Endothelial cell of umbilical vein (primary cell): ENCODE measurements around the gene RPL22. TPM values are rescaled to one million over a fixed set of nuclear protein-coding genes. Genes with fewer than 3 reads are reported as not detected.

Experiments
- BruUV-seq: library from RNA; stranded (reverse); fragments of 400-500 nt; replicated peaks from 2 replicates; lab custom pipeline; 2021; lab: Mats Ljungman, UMichigan
- CTCF ChIA-PET: fragments of 300-600, 350-600 bp; sonication (Branson Sonifier 250); formaldehyde crosslinking; loops from one replicate; lab custom pipeline; 2021; ENCODE audit warnings: antibody characterized with exemption, inconsistent platforms; lab: Charles Lee
- POLR2A ChIA-PET: fragments of 300-600, 350-600 bp; sonication (Branson Sonifier 250); formaldehyde crosslinking; loops from one replicate; lab custom pipeline; 2021; ENCODE audit warnings: antibody characterized with exemption, inconsistent platforms; lab: Charles Lee
- DNase-seq: peaks from one replicate; pipeline ENCODE4 v3.0.0-alpha.2; 2011; ENCODE audit warnings: low read depth, low spot score
- FAIRE-seq: peaks from 2 replicates; lab custom pipeline; 2011; peaks lifted over from hg19 to GRCh38; lab: Jason Lieb, UNC
- H2AFZ ChIP-seq: 2 replicates; pipeline ENCODE4 v1.6.0; 2012; ENCODE audit warnings: low read depth, low read length, control low read depth, inconsistent platforms
- H3K27ac ChIP-seq: 2 replicates; pipeline ENCODE4 v1.5.1; 2011; ENCODE audit warnings: low read depth, mild to moderate bottlenecking, control low read depth, low read length, moderate library complexity; ENCODE audit not compliant: insufficient read depth
- H3K27me3 ChIP-seq, 2 experiments: 2 replicates each; pipeline versions ENCODE4 v1.6.0 to v1.6.1; 2011; ENCODE audit warnings: low read length in 2 of 2, mixed read lengths in 1 of 2; ENCODE audit not compliant: control insufficient read depth in 2 of 2, insufficient read depth in 2 of 2
- H3K36me3 ChIP-seq, 2 experiments: 2 replicates in 1 of 2; 3 replicates in 1 of 2; pipeline ENCODE4 v1.5.1; 2011; ENCODE audit warnings: low read length in 2 of 2, mild to moderate bottlenecking in 1 of 2, moderate library complexity in 1 of 2; ENCODE audit not compliant: control insufficient read depth in 2 of 2, insufficient read depth in 2 of 2; ENCODE audit errors: extremely low read depth in 1 of 2
- H3K4me1 ChIP-seq: 3 replicates; pipeline ENCODE4 v1.5.1; 2011; ENCODE audit warnings: mild to moderate bottlenecking, low read length; ENCODE audit not compliant: control insufficient read depth, insufficient read depth; ENCODE audit errors: extremely low read depth
- H3K4me2 ChIP-seq: 2 replicates; pipeline ENCODE4 v1.6.1; 2011; ENCODE audit warnings: low read length, control low read depth, mixed read lengths; ENCODE audit not compliant: insufficient read depth
- H3K4me3 ChIP-seq, 3 experiments: fragments of 200-600 bp in 1 of 3; sonication (generic), shearing (Covaris generic) in 1 of 3; replicated peaks in 1 of 3; 2 replicates each; pipeline ENCODE4 v1.5.1; 2011 to 2016; ENCODE audit warnings: control low read depth in 3 of 3, low read length in 3 of 3, mild to moderate bottlenecking in 2 of 3, inconsistent platforms in 1 of 3, low read depth in 1 of 3, moderate library complexity in 1 of 3; ENCODE audit not compliant: insufficient read depth in 1 of 3
- H3K79me2 ChIP-seq: 2 replicates; pipeline ENCODE4 v1.6.0; 2012; ENCODE audit warnings: low read length, inconsistent platforms; ENCODE audit not compliant: control insufficient read depth, insufficient read depth
- H3K9ac ChIP-seq: replicated peaks from 2 replicates; pipeline ENCODE3; 2011; ENCODE audit warnings: low read length, control low read depth; ENCODE audit not compliant: insufficient read depth; ENCODE audit errors: extremely low read depth
- H3K9me1 ChIP-seq: replicated peaks from 3 replicates; pipeline ENCODE4 v1.6.0; 2011; ENCODE audit warnings: mild to moderate bottlenecking, low read length; ENCODE audit not compliant: control insufficient read depth, insufficient read depth; ENCODE audit errors: extremely low read depth
- H3K9me3 ChIP-seq: replicated peaks from 2 replicates; pipeline ENCODE4 v1.5.1; 2012; ENCODE audit warnings: low read length, inconsistent platforms; ENCODE audit not compliant: control insufficient read depth, insufficient read depth
- H4K20me1 ChIP-seq: replicated peaks from 2 replicates; pipeline ENCODE3; 2011; ENCODE audit warnings: mild to moderate bottlenecking, low read length; ENCODE audit not compliant: control insufficient read depth, insufficient read depth; ENCODE audit errors: extremely low read depth
- EZH2 ChIP-seq: IDR thresholded peaks from 2 replicates; pipeline ENCODE4 v1.6.1; 2012; ENCODE audit warnings: borderline replicate concordance, low read depth, mild to moderate bottlenecking, moderate library complexity, low read length, inconsistent platforms; ENCODE audit not compliant: severe bottlenecking
- FOS ChIP-seq: IDR thresholded peaks from 2 replicates; pipeline ENCODE4 v1.6.1; 2011; ENCODE audit warnings: mild to moderate bottlenecking, low read length, moderate library complexity, borderline replicate concordance; ENCODE audit not compliant: insufficient read depth
- GATA2 ChIP-seq: IDR thresholded peaks from 2 replicates; pipeline ENCODE4 v1.7.0; 2011; ENCODE audit warnings: low read depth, mild to moderate bottlenecking, moderate library complexity, mixed read lengths, low read length; ENCODE audit not compliant: insufficient read length, insufficient read depth
- JUN ChIP-seq: IDR thresholded peaks from 2 replicates; pipeline ENCODE4 v1.6.1; 2011; ENCODE audit warnings: borderline replicate concordance, low read depth; ENCODE audit not compliant: insufficient read length, insufficient read depth
- MYC ChIP-seq: IDR thresholded peaks from one replicate; pipeline ENCODE4 v1.6.1; 2011; ENCODE audit warnings: mild to moderate bottlenecking, low read depth, low read length
- POLR2A ChIP-seq: IDR thresholded peaks from 2 replicates; pipeline ENCODE4 v1.6.1; 2012; ENCODE audit warnings: low read depth, mild to moderate bottlenecking, control low read depth, low read length
- POLR2AphosphoS5 ChIP-seq: IDR thresholded peaks from 2 replicates; pipeline ENCODE4 v1.6.1; 2012; ENCODE audit warnings: low read depth, mild to moderate bottlenecking, control low read depth, low read length, moderate library complexity; ENCODE audit not compliant: insufficient read depth
- dilution Hi-C: fragments of 300-500 bp; cut with MboI; formaldehyde crosslinking; loops from one replicate; pipeline ENCODE4 v1.15.0; 2019; ENCODE audit warnings: low sequenced_read_pairs; ENCODE audit not compliant: extremely low pct_ligation_motif_present
- intact Hi-C: fragments of 100-400 bp; cut with micrococcal nuclease; formaldehyde crosslinking; loops from one replicate; pipeline ENCODE4 v1.10.0; 2022
- polyA plus RNA-seq, 4 experiments: library from polyadenylated mRNA; depleted of rRNA in 3 of 4; stranded (reverse) in 3 of 4; unstranded in 1 of 4; fragments of >200 nt; gene quantifications; 2 replicates each; pipeline versions ENCODE4 v1.2.1 to v1.2.3, GENCODE V29; 2011 to 2012; ENCODE audit warnings: missing spikeins in 1 of 4
- total RNA-seq: library from RNA; stranded (reverse); gene quantifications from 2 replicates; pipeline ENCODE4 v1.2.3, GENCODE V29; 2021
- TF ChIP-seq, protein P1 (sequence below), 2 donors: IDR thresholded peaks; 1 replicate in 1 of 2; 2 replicates in 1 of 2; pipeline ENCODE4 v1.5.1; 2011; ENCODE audit warnings: low read length in 2 of 2, mild to moderate bottlenecking in 2 of 2, moderate library complexity in 2 of 2, control low read depth in 1 of 2, inconsistent platforms in 1 of 2, low read depth in 1 of 2; ENCODE audit not compliant: insufficient read depth in 1 of 2; ENCODE audit errors: extremely low read depth in 1 of 2
- TF ChIP-seq, protein P2 (sequence below): IDR thresholded peaks from 2 replicates; pipeline ENCODE4 v1.6.1; 2011; ENCODE audit not compliant: insufficient read depth, insufficient read length

RPL22 gene
- total and polyA plus RNA-seq, 2 donors (not counting 3 experiments of a cell fraction or from before 2014, with no cell fraction given): 71.2 to 343 TPM

DNA sequence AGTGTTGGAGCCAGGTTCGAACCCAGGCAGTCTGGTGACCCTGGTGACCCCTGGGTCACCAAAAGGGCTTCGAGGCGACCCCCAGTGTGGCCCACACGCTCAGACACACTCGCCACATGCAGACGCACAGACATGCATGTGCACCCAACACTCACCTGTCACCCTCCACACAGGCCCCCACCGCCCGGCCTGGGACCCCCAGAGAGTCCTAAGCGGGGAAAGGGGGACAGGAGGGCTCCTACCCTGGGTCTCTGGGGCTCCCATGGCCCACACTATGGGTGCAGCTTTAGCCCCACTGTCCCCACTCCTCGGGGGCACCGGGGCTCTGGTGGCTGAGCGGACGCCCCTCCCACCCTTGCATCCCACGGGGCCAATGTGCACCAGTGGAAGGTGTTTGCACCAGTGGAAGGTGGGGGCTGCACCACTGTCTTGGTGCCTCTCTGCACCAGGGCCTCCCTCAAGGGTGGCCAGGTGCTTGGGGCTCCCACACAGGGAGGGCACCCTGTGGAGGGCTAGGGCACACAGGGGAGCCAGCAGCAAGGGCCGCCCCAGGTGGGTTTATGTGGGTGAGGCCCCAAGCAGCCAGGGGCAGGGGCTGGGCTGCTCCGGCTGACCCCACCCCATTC lies 29.2 kb downstream of the RPL22 start:
- TF ChIP-seq, protein P1, sequence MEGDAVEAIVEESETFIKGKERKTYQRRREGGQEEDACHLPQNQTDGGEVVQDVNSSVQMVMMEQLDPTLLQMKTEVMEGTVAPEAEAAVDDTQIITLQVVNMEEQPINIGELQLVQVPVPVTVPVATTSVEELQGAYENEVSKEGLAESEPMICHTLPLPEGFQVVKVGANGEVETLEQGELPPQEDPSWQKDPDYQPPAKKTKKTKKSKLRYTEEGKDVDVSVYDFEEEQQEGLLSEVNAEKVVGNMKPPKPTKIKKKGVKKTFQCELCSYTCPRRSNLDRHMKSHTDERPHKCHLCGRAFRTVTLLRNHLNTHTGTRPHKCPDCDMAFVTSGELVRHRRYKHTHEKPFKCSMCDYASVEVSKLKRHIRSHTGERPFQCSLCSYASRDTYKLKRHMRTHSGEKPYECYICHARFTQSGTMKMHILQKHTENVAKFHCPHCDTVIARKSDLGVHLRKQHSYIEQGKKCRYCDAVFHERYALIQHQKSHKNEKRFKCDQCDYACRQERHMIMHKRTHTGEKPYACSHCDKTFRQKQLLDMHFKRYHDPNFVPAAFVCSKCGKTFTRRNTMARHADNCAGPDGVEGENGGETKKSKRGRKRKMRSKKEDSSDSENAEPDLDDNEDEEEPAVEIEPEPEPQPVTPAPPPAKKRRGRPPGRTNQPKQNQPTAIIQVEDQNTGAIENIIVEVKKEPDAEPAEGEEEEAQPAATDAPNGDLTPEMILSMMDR (IDR thresholded peaks at IDR 0.05; ENCODE audit: extremely low read depth in 1 of 2, insufficient read depth in 1 of 2, low read depth in 1 of 2, low read length in 2 of 2): no peak
- TF ChIP-seq, protein P2, sequence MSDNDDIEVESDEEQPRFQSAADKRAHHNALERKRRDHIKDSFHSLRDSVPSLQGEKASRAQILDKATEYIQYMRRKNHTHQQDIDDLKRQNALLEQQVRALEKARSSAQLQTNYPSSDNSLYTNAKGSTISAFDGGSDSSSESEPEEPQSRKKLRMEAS: no peak
- TF ChIP-seq EZH2: no peak
- no peak for TF ChIP-seq POLR2AphosphoS5
- no peak for TF ChIP-seq JUN
- TF ChIP-seq POLR2A: no peak
- TF ChIP-seq GATA2: no peak
- TF ChIP-seq FOS: no peak
- no peak for TF ChIP-seq MYC
- BruUV-seq: no TSS peak
- H3K79me2 ChIP-seq: no peaks in the 10 kb centered on the region
- intact Hi-C loops (no loop called here), dilution Hi-C loops (no loop called here)
- H3K4me1 ChIP-seq: no peaks in the 10 kb centered on the region
- no peaks in the 10 kb centered on the region for H4K20me1 ChIP-seq
- H3K27me3 ChIP-seq: no peaks in the 10 kb centered on the region
- CTCF ChIA-PET: interaction anchor here (1.2 to 2.8 kb wide), 3 partner anchors 35 to 129 kb away, joined by 4 to 15 read pairs (median 5); partner anchors contain the start of gene RNF207
- H3K9ac ChIP-seq: no peak overlapping the region
- no peak overlapping the region for H2AFZ ChIP-seq
- no peak overlapping the region for H3K4me3 ChIP-seq
- no peak for FAIRE-seq
- no peak for DNase-seq
- no peak overlapping the region for H3K27ac ChIP-seq
- H3K4me2 ChIP-seq: no peak overlapping the region
- POLR2A ChIA-PET: no interaction called here
- no peaks in the 10 kb centered on the region for H3K9me3 ChIP-seq
- H3K9me1 ChIP-seq: no peaks in the 10 kb centered on the region
- H3K36me3 ChIP-seq: no peaks in the 10 kb centered on the region
